Fibroblast of the aortic adventitia (primary cell): ENCODE data around the gene MAS1. TPM values are rescaled to one million over a fixed set of nuclear protein-coding genes. Genes with fewer than 3 reads are reported as not detected.

Source experiments
- DNase-seq: peaks from one replicate; pipeline ENCODE4 v3.0.0-alpha.2; 2010; ENCODE audit warnings: low read depth
- H3K4me3 ChIP-seq: 2 replicates; pipeline ENCODE4 v1.5.1; 2011; ENCODE audit warnings: low read depth, mild to moderate bottlenecking, control low read depth, low read length, moderate library complexity
- total RNA-seq: library from RNA; depleted of rRNA; stranded (reverse); fragments of >200 nt; gene quantifications from 2 replicates; pipeline ENCODE4 v1.2.3, GENCODE V29; 2012; ENCODE audit warnings: low replicate concordance
- TF ChIP-seq, protein P1 (sequence below): IDR thresholded peaks from 2 replicates; pipeline ENCODE4 v1.5.1; 2011; ENCODE audit warnings: mild to moderate bottlenecking, low read length, control low read depth, inconsistent platforms; ENCODE audit not compliant: insufficient read depth

The MAS1 gene
- total RNA-seq, 1 donor: under 0.01 TPM

DNA sequence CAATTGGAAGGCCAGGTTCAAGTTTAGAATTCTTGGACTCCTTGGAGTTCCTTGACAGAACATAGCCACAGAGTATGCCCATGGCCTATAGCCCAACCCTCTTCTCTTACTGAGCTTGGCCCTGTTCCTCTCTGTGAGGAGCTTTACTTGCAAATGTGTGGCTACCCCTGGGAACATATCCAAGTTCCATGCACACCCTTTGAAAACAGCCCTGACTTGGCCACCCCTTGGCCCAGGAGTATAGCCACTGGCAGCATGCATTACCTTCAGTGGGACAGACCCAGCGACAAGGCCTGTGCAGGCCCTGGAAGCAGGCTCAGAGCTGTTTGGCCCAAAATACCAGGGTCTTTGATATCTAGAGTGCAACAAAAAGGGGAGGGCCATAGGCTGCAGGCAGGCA, 19.5 kb upstream of the MAS1 start:
- DNase-seq: peak; percentile 57
- no peak overlapping the region for H3K4me3 ChIP-seq
- TF ChIP-seq, protein P1, sequence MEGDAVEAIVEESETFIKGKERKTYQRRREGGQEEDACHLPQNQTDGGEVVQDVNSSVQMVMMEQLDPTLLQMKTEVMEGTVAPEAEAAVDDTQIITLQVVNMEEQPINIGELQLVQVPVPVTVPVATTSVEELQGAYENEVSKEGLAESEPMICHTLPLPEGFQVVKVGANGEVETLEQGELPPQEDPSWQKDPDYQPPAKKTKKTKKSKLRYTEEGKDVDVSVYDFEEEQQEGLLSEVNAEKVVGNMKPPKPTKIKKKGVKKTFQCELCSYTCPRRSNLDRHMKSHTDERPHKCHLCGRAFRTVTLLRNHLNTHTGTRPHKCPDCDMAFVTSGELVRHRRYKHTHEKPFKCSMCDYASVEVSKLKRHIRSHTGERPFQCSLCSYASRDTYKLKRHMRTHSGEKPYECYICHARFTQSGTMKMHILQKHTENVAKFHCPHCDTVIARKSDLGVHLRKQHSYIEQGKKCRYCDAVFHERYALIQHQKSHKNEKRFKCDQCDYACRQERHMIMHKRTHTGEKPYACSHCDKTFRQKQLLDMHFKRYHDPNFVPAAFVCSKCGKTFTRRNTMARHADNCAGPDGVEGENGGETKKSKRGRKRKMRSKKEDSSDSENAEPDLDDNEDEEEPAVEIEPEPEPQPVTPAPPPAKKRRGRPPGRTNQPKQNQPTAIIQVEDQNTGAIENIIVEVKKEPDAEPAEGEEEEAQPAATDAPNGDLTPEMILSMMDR: no peak

DNA sequence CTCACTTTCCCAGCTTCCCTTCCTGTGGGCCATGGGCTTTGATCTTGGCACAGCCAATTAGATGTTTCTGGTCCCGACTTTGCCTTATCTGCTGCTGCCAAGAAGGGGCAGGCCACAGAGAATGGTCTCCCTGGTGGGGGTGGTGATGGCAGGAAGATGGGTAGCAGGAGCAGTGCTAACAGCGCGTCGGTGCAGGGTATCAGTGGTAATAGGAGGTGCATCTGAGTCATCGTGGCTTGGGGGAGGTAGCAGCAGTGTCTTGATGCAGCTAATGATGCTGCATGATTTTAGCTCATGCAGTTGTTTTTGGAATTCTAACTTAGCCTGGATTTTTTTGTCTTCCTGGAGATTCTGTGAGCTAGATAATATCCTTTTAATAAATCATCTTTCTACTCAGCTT, 18.9 kb upstream of the MAS1 start:
- no peak overlapping the region for H3K4me3 ChIP-seq
- TF ChIP-seq, protein P1: no peak
- no peak for DNase-seq

DNA sequence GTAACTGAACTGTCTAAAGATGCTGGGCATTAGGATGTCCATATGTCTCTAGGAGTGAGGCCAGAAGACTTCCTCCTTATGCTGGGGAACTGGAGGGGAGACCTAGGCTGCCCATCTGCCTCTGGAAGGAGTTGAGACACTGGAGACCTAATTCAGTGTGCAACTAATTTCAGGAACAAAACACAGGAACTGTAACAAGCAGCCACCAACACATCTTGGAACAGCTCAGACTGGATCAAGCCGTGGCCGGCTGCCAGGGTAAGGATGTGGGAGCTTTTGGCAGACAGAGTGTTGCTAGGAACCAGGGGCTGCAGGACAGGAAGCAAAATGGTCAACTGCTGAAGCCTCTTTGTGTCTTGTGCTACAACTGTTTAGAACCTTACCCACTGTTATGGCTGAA, 16.4 kb upstream of the MAS1 start:
- peak; percentile 54 for DNase-seq
- H3K4me3 ChIP-seq: no peak overlapping the region
- TF ChIP-seq, protein P1: no peak

DNA sequence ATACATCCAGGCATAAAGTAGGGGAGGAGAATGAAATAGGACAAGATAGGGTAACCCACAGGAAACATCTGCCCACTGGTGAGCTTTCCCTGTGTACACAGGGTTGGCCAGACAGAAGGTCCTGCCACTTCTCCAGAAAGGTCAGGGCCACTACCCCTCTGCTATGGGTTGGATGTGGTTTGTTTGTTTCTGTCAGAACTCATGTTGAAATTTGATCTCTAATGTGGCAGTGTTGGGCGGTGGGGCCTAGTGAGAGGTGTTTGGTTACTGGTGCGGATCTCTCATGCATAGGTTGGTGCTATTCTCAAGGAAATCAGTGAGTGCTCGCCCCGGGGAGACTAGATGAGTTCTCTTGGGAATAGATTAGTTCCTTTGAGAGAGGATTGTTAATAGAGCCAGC, 15.6 kb upstream of the MAS1 start:
- TF ChIP-seq, protein P1: no peak
- no peak overlapping the region for H3K4me3 ChIP-seq
- DNase-seq: no peak

DNA sequence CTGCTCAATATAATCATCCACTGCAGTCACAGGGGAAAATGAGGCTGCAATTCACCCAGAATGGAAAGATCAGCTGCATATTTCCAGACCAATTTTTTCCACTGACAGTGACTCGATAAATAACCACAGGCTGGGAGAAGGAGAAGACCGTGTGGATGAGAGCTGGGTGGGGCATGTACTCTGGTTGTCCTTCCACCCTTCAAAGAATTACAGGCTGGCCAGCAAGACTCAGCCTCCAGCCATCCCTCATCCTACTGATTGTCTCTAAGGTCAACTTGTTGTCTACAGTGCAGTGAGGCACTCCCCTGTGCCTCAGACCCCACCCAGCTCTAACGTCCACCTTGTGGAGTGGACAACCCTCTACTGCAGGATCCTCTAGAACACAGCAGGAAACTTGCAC, 14.5 kb upstream of the MAS1 start:
- no peak for DNase-seq
- H3K4me3 ChIP-seq: no peak overlapping the region
- TF ChIP-seq, protein P1: no peak

DNA sequence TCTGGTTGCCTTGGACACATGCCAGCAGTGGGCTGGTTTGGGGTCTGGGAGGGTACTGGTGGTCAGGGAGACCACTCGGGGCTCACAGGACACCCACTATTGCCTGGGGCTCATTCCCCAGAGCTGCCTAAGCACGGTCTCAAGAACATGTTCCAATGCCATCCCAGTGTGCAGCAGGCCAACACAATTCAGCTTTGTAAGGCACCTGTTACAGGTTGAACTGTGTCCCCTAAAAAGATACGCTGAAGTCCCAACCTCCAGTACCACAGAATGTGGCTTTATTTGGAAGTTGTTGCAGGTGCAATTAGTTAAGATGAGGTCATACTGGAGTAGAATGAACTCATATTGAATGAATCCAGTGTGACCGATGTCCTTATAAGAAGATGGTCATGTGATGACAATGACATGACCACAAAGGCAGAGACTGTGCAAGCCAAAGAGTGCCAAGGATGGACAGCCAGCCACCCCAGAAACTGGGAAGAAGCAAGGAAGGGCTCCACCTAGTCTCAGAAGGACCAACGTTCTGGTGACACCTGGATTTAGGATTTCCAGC, 13.5 kb upstream of the MAS1 start:
- TF ChIP-seq, protein P1: no peak
- H3K4me3 ChIP-seq: no peak overlapping the region
- no peak for DNase-seq

DNA sequence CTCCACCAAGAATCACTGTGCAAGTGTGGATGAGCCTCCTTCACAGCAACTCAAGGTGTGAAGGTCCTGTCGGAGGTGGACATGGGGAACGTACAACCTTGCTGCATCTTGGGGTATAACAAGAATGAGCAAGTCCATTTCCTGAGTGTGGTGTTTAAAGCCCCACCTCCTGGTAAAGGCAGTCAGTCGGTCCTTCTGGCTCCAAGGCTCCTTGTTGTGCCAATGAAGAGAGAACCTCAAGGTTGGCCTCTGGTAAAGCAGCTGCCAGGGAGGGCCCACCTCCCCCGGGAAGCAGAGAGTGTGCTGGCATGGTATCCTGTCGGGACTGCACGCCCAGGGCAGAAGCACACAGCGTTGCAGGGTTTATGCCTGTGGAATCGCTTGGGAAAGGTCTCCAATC, 12.4 kb upstream of the MAS1 start:
- TF ChIP-seq, protein P1: no peak
- no peak overlapping the region for H3K4me3 ChIP-seq
- DNase-seq: no peak
